HG03045 (cell line): ENCODE measurements around the gene DOK3.
"Not testable (repeated sequence)": the region's sequence is repeated elsewhere in the genome, so short reads cannot be mapped to it uniquely, and the experiment has no call there.

Source experiments
- ATAC-seq: cut with Tn5 transposase; IDR thresholded peaks from one replicate; pipeline ENCODE4 v1.9.1; 2021; ENCODE audit warnings: mild to moderate bottlenecking, moderate library complexity; ENCODE audit not compliant: unreplicated experiment

Gene DOK3

DNA sequence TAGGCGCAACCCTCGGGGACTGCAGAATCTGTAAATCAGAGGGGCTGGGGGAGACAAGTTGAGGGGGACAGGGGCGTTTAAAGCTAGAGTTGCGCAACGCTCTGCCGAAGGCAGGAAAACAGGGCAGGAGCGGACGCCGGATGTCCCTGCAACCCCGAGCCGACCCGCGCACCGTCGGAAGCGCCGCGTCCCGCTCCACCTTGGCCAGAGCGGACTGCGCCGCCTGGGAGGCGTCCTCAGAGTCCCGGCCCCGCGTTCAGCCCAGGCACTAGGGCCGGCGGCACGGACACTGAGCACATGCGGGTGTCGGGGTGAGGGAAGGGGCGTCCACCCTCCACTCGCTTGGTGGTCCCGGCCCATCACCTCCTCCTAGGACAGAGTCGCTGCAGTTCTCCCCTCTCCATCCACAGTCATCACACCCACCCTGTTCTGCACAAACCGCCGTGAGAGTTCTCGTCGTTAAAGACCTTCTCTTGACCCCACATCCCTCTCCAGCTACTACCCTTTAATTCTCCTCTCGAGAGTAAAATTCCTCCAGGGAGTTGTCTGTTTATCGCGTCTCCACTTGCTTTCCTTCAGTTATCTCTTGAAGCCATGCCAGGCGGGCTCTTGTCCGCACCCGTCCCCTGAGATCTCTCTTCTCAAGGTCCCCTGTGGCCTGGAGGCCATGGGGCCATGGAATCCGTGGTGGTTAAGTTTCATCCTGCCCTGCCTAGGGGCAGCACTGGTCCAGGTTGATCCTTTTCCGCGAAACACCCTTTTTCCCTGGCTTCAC, 11.4 kb downstream of the DOK3 start:
- ATAC-seq: peak; percentile 6

DNA sequence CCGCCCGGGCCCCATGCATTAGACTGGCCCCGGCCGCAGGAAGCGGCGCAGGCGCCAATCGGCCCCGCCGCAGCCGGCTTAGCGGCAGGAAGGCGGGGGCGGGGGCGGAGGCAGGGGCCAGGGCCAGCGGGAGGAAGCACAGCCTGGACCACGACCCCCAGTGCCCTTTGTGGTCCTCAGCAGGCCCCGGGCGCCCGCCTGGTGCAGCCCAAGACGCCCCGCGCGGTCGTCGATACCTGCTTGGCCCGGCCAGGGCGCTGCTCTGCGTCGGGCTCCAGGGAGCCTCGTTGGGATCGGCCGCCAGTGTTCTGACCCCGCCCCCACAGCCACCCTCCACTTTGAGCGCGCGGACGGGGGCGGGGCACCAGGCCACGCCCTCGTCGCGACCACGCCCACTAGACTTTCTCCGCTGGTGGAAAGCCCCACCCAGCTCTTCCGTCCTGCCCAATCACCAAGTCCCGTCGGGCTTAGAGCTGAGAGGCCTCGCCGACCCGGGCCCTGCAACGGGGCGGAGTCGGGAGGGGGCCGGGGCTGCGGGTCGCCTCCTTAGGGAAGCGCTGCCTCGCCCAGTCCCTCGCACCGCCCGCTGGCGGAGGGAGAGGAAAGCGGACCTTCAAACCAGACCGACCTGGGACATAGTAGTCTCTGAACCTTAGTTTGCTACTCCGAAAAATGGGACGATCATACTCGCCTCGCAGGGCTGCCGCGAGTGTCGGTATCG, 12.2 kb downstream of the DOK3 start, which contains the start of gene PDLIM7:
PDLIM7 (minus strand) TSS at position 313 of the 721 bp plus-strand sequence. CDS start 1,092 bp downstream, outside the sequence.
- peak; percentile 73 for ATAC-seq

DNA sequence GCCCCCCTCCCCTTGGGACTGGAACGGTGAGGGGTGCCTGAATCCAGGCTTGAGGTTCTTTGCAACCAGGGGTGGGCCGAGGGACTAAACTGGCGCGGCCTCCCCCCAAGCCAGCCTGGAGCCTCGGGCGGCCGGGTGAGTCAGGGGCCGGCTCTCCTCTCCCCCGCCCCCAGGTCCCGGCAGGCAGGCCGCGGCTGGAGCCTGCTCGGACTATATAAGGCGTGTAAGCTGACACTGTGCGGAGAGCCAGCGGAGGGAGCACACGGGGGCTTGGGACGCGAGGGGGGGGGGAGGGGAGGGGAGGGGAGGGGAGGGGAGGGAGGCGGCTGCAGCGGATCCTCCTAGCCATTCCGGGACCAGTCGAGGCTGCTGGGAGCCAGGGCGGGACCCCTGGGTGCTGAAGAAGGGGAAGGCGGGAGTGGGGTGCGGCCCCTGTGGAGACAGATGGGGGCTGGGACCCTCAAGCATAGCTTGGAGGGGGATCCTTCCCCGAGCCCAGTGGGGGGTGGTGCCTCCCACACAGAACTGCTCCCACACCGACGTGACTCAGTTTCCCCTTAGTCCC, 12.8 kb downstream of the DOK3 start:
- no peak for ATAC-seq

DNA sequence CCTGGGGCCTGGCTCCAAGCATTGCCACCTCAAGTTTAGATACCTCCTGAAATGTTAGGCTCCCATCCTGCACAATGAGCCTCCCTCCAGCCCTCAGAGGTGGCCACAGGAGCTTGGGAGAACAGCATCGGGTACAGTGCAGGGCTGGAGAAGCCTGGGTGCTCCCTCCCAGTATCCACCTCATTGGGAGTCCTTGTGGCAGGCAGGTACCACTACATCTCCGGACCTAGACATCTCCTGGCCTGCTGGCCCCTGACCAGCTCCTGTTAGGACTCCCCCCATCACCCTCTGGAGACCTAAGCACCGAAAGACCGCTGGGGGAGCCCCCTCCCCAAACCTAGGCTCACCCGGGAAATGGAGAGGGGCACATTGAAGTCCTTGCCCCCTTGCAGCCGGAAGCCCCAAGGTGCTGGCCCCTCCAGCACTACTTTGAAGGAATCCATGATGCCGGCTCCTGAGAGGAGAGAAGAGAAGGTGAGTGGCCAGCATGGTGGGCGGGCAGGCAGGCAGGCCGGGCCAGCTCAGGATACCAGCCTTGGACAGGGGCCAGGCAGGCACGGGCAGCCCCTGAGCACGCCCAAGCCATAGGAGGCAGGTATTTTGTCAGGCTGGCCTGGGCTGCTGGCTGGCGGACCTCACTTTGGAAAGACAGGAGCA, 13.4 kb downstream of the DOK3 start:
- ATAC-seq: no peak

DNA sequence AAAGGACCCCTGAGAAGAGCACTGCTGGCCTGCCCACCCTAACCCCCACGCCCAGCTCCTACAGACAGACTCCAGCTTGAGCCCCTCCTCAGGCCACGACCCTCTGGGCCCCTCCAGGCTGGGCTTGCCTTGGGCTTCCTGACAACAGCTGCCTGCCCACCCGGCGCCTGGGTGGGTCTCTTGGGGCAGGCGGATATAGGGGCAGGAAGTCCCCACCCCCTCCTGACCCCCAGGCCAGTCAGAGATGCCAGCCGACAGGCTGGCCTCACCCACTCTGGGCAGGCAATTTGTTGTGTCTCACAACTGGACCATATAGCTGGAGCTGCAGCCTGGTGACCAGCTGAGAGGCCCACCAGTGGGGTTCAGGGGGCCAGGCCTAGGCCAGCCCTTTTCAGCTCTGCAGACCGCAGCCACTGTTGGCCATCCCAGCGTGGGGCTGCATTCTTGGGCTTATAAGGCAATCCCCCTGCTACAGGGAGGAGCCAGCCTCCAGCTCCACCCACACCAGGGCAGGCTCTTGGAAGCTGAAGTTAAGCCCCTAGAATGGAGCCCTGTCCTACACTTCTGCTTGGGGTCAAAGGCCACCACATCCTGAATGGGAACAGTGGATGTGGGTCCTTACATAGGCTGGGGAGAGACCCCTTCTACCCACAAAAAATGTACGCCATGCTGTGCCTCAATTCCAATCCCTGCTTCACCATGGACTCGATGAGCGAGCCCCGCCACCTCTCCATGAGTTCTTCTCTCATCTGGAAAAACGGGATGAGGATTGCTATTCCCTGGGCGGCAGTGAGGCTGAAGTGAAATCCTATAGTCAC, 14.2 kb downstream of the DOK3 start:
- no peak for ATAC-seq

DNA sequence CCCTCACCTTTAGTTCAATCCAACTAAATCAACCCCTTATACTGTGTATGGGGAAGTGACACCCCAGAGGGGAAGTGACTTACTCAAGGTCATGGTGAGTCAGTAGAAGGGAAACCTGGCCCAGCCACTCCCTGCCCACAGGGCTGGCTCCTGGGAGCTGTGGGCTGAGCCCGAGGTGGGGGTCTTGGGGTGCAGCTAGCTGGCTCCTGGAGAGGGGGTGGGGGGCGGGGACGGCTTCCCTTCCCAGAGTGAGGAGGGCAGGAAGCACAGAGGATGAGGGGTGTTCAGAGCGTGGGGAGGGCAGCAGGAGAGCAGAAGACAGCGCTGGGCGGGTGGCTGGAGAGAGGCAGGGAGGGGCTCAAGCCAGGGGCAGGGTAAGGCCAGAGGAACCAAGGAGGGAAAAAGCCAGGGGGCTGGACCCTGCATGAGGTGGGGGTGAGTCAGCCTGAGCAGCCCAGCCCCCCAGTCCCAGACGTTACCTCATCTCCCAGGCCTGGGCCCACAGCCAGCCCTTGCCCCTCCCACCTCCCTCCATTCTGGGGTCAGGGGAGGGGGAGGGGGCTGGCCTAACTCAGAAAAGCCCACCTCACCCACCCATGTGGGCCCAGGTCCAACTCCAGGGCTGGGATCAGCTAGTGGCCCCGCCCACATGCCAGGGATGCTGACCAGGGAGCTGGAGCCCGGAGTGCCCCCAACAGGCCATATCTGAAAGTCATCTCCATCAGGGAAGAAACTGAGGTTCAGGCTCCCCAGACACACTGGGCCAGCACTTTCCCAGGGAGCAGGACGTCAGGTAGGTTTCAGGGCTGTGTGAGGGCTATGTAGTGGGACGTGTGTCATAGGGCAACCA, 15.1 kb downstream of the DOK3 start:
- no peak for ATAC-seq

DNA sequence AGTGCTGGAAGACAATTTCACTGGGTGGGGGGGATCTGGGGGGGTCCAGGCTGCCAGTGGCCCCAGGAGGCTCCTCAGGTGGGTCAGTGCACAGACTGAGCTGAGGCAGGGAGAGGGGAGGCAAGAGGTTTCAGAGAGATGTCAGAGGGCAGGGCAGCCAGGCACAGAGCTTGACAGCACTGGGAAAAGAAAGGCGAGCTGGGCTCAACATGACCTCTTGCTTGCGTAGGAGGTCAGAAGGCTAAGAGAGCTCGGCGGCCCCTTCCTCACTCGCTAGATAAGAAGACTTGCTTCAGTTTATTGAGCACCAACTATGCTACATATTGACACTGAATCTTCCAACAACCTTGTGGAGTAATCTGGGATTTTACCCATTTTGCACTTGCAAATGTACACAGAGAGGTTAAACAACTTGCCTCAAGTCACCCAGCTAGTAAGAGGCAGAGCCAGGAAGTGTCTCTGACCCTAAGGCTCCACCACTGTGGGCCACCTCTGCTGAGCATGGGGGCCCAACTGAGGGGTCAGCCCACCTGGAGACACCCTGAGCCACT, 15.8 kb downstream of the DOK3 start:
- no peak for ATAC-seq

DNA sequence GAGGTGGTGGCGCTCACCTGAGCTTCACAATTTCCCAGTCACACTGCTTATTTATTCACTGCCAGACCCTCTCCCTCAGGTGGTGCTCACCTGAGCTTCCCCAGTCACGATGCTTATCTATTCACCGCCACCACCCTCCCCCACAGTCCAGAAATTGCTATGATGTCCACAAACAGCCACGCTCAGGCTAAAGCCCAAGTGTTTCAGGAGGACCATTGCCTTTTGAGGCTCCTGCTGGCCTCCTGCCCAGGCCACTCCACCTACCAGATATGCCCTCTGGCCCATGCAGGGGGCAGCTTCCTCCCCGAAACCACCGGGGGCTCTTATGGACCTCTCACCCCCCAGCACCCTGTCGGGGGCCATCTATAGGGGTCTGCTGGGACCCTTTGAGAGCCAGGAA, 16.8 kb downstream of the DOK3 start:
- ATAC-seq: no peak

DNA sequence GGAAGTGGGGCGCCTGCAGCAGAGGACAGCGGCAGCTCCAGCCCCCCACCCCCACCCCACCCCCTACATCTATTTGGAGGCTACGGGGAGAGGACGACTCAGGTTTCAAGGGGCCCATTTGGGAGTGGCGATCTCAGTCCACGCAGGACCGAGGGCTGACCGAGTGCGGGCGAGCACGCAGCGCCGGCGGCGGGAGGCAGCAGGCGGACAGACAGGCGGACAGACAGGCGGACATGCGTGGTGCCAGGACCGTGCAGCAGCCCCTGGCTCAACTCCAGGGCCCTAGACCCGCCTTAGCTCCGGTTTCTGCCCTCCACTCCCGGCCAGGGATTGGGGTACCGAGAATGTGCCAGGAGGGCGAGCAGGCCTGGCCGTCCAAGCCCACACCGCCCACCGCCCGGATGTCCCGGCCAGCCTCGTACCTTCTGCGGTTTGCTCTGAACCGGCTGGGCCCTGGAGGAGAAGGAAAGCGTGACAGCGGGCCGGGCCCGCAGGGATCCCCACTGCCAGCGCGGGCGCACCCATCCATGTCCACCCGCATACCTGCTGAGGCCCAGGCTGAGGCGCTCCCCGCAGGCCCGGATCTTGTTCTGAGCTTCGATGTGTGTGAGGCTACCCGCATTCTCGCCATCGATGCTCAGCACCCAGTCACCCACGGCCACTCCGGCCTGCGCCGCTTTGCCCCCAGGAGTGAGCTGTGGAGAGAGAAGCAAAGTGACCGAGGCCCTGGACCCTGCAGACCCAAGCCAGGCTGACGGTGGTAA, 17.5 kb downstream of the DOK3 start:
- ATAC-seq: no peak

DNA sequence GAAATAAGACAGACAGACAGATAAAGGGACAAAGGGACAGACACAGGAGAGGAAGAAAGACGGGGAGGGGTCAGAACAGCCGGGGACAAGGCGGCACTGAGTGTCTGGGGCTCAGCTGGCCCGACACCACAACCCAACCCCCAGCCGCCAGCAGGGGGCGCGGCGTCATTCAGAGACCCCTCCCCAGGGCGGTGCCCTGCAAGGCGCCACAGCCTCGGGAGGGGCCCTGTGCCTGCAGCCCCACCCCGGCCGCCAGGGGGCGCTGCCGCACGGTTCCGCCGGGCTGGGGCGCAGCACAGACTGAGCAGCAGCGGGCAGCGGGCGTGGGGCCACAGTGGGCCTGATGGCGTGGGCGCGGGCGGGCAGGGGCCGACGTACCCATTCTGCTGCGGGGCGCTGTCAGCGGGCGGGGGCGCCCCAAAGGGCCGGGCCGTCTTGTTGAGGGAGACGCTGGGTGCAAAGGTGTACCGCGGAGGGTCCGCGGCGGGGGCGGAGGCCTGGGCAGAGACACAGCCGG, 18.1 kb downstream of the DOK3 start:
- ATAC-seq: no peak

DNA sequence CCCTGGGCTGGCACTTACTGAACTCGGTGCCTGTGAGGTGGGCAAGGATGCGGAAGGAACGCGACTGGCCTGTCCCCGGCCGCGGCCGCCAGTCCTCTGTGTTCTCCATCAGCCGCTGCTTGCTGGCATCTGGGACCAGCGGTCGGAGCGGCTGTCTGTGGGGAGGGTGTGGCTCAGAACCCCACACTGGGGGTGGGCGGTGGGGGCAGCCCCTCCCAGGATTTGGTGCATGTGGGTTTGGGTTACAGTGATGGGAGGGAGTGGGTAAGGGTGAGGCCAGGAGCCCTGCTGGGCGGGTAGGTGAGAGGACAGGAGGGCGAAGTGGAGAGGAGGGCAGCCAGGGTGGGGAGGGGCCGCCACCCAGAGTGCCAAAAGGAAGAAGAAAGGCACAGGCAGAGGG, 18.6 kb downstream of the DOK3 start:
- no peak for ATAC-seq

DNA sequence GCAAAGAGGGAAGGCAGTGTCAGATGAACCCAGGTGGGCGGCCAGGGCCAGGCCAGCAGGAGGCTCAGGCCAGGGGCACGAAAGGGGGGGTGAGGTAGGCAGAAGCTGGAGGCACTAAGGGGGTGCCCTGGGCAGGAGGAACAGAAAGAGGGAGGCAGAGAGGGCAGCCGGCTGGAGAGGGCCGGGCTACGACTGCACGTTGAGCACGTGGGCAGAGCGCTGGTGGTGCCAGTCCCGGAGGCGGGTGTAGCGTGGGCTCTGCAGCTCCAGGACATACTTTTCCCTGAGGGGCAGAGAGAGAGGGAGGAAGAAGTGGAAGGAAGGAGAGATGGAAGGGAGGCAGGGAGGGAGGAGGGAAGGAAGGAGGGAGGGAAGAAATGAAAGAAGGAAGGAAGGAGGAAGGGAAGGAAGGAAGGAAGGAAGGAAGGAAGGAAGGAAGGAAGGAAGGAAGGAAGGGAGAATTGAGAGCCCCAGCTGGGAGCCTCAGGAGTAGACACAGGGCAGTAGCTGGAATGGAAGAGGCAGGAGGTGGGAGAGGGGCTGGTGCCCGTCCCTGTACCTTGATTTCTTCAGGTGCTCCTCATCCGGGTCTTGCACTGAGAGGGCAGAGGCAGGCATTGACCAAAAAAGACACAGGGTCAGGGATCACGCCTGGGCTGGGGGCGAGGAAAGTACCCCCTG, 19.2 kb downstream of the DOK3 start:
- ATAC-seq: no peak

DNA sequence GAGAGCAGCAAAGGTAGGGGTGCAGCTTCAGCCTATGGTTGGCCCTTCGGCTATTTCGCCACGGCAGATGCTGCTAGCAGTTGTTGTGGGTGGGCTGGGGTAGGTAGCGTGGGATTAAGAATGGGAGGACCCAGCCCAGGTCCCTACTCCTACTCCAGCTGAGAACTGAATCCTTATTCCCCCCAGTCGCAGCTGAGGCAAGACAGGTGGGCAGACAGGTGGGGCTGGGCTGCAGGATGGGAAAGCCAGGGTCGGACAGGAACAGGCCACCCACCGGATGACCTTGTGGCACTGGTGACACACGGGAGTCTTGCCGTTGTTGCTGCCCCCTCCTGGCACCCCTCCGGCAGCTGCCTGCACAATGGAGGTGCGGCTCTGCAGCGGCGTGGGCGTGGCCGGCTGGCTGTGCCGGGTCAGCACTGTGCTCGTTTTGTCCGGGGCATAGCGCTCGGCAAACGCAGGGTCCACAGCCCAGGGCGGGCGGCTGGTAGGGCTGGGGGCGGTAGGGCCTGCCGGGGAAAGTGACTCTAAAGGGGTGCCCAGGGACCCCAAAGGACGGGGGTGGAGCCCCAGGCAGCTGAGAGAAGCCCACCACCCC, 20.4 kb downstream of the DOK3 start:
- no peak for ATAC-seq

DNA sequence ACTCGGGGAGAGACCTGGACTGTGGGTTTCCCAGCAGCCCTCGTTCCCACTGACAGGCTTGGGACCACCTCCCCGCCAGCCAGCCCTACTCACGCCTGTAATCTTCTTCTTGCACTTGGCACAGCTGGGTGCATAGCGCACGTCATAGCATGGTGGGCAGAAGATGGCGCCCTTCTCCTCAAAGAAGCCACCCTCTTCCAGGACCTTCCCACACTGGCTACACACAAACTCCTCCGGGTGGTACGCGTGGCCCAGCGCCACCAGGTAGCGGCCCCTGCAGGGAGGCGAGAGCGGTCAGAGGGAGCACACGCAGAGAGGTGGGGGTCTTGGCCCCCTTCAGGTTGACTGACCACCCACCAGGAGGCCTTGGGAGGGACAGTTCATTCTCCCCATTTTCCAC, 21.7 kb downstream of the DOK3 start:
- no peak for ATAC-seq

DNA sequence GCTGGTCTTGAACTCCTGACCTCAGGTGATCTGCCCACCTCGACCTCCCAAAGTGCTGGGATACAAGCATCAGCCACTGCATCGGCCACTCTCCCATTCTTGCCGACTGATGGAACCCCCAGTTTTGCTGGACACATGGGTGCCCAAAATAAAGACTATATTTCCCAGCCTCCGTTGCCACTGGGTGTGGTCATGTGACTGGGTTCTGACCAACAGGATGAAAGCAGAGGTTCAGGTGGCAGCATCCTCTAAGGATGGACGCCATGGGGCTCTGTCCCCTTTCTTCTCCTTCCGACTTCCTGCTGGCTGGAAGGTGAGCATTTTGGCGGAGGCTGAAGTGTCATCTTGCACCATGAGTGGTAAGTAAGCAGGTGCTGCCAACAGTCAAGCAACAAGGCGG, 22.5 kb downstream of the DOK3 start:
- no peak for ATAC-seq

DNA sequence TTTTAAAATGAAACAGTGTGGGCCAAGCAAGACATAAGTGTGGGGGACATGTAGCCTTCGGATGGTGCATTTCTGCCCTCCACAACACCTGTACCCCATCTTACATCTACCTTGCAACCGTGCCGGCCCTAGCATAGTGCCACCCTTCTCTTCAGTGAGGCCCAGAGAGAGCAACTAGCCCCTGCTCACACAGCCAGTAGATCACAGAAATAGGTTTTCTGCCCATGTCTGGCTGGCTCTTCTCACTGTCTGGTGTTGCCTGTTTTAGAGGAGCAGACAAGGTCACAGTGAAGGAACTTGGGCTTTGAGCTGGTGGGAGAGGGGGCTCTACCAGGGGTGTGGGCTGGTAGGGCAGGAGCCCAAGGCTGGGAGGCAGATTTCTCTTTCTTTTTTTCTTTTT, 23.4 kb downstream of the DOK3 start:
- ATAC-seq: no peak

DNA sequence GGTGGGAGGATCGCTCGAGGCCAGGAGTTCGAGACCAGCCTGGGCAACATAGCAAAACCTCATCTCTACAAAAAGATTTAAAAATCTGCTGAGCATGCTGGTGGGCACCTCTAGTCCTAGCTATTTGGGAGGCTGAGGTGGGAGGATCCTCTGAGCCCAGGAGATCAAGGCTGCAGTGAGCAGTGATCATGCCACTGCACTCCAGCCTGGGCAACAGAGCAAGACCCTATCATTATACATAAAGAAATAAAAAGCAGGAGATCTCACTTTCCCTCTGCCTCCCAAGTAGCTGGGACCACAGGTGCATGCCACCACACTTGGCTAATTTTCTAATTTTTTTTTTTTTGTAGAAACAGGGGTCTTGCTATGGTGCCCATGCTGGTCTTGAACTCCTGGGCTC, 23.9 kb downstream of the DOK3 start:
- not testable (repeated sequence) for ATAC-seq
